COLO668 (cell line): ENCODE results near the gene AP4S1.

ENCODE experiments used
- DNase-seq: peaks from one replicate; lab custom pipeline; 2025; ENCODE audit not compliant: unreplicated experiment; lab: John Stamatoyannopoulos, UW

Gene AP4S1

DNA sequence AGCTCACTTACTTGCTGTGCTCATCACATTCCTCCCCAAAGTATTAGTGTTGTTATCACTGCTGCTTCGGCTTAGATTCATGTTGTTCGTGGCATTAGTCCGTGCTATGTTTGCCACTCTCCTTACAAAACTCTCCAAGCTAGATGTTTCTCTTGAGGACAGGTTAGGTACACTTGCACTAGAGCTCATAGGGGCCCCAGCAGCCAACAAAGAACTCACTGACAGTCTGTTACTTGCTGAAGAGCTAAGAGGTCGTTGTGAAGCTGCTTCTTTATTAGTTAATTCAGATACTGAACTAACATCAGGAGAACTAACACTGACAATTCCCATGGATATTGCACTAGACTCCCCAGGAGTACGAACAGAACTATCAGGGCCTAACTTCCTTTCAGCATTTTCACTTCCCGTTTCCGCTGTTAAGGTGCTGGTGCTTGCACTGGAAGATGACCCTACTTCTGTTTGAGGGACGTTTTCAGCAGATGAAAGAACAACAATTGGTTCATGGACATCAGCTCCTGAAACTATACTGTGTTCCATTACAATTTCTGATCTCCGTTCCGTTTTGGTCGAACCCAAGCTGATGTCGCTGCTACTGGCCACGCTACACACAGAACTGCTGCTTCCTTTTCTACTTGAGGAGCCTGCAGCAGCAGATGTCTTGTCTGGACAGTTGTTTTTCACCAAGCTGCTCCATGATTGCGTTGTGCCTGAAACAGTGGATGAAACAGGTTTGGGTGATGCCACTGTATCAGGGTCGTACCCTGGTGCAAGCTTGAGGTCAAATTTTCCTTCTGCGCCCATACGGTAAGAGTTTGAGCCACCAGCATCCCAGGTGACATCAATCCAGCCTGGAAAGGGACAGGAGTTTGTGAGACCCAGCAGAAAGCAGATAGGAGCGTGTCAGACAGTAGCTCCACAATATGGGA lies 103.4 kb downstream of the AP4S1 start:
- no peak for DNase-seq

DNA sequence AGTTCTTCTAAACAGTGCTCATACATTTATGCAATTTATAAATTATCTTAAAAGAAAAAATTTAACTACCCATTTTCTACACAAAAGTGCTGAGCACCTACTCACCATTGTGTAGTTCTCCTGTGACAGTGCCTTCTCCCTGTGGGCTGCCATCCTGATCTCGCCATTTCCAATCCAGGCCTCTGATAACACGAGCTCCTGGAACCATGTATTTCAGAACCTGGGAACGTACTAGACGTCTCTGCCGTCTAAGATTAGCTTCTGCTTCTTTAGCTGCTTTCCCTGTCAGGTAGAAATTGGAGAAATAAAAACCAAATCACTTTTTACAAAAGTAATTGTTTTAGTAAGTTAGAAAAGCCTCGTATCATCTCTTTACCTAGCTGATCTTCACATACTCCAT lies 107.7 kb downstream of the AP4S1 start:
- no peak for DNase-seq

DNA sequence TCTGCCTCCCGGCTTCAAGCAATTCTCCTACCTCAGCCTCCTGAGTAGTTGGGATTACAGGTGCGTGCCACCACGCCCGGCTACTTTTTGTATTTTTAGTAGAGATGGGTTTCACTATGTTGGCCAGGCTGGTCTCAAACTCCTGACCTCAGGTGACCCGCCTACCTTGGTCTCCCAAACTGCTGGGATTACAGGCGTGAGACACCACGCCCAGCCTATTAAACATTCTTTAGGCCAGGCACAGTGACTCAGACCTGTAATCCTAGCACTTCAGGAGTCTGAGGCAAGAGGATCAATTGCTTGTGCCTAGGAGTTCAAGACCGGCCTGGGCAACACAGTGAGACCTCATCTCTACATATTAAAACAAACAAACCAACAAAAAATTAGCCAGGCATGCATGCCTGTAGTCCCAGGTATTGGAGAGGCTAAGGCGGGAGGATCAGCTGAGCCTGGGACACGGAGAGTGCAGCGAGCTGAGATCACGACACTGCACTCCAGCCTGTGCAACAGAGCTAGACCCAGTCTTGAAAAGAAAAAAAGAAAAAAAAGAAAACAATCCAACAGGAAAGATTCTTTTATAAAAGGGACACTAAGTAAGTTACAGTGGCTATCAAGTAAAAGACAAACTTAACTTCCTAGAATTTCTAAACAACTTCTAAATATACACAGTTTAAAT lies 111.9 kb downstream of the AP4S1 start:
- DNase-seq: no peak

DNA sequence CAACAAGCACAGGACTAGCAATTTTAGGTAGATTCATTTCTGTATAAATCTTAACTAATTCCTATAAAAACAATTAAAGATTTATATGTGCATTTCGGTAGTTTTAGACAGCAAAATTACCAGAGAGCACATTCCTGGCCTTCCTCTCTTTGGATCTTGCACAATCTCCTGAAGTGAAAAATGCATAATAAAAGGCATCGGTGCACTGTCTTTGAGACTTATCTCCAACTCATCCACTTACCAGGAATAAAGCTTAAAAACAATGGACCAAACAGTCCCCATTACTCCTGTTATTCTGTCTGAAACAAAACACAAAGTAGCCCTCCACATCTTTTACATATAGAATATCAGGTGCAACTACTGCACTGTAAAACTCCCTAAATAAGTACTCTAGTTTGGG lies 112.9 kb downstream of the AP4S1 start:
- no peak for DNase-seq

DNA sequence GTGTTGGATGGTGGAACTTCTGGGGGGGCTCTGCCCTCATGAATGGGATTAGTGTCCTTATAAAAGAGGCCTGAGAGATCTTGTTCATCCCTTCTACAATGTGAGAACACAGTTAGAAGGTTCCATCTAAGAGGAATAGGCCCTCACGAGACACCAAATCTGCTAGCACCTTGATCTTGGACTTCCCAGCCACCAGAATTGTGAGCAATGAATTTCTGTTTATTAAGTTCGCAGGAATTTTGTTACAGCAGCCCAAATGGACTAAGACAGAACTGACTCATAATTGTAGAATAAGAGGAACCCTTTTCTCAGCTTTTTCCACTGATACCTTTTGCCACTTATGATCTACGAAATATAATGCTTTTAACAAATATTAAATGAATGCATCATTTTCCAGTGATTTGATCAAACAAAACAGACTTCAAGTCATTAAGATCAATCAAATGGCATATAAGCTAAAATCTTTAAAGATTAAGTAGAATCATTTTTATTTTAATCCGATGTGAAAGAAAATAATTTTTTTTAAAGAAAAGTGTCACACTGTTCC lies 113.9 kb downstream of the AP4S1 start:
- no peak for DNase-seq

DNA sequence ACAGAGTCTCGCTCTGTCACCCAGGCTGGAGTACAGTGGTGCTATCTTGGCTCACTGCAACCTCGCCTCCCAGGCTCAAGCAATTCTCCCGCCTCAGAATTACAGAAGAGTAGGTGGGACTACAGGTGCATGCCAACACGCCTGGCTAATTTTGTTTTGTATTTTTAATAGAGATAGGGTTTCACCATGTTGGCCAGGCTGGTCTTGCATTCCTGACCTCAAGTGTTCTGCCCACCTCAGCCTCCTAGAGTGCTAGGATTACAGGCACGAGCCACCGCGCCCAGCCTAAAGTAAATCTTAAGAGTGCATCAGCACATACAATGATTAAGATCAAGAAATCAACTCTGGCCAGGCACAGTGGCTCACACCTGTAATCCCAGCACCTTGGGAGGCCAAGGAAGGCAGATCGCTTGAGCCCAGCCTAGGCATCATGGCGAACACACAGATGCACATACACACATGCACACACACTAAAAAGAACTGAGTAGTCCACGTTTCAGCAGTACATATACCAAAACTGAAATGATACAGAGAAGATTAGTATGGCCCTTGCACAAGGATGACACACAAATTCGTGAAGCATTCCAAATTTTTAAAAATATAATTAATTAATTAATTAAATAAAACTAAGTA lies 117.1 kb downstream of the AP4S1 start:
- DNase-seq: no peak
